Measurements from ENCODE around the gene PSPN.
A peak's percentile ranks its signal among the peaks of the same experiment; 100 is the strongest.
"Not testable (repeated sequence)": the region's sequence is repeated elsewhere in the genome, so short reads cannot be mapped to it uniquely, and the experiment has no call there.

Gene PSPN

DNA sequence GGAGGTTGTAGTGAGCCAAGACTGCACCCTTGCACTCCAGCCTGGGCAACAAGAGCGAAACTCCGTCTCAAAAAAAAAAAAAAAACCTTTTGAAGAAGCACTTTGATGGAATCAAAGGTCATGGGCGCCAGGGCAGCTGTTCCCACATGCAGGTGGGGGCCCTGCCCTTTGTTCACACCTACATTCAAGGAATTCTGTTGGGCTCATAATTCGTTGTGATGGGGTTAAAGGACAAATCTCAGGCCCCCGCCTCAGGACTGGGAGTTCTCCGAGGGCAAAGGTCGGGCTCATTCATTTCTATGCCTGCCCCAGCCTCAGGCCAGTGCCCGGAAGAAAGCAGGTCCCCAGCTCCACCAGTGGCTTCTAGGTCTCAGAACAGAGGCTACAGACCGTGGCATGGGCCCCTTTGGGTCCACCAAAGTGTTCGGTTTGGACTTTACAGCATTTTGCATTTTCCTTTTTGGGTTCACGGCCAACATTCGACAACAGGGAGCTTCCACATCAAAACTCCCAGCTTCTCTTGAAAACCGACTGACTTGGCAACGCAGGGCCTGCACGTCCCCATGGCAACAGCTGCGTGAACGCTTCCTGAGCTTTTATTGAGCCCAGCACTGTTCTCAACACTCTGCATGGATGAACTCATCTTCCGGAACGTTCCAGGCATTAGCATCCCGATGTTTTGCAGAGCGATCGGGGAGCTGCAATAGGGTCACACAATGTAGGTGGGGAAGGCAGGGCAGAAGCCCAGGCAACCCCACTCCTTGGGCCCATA is 27.3 kb upstream of the PSPN start:
- DNase-seq: no peak

GRCh38 chr19:6402058-6402457 is 26.3 kb upstream of the PSPN start:
- no peak for DNase-seq

DNA sequence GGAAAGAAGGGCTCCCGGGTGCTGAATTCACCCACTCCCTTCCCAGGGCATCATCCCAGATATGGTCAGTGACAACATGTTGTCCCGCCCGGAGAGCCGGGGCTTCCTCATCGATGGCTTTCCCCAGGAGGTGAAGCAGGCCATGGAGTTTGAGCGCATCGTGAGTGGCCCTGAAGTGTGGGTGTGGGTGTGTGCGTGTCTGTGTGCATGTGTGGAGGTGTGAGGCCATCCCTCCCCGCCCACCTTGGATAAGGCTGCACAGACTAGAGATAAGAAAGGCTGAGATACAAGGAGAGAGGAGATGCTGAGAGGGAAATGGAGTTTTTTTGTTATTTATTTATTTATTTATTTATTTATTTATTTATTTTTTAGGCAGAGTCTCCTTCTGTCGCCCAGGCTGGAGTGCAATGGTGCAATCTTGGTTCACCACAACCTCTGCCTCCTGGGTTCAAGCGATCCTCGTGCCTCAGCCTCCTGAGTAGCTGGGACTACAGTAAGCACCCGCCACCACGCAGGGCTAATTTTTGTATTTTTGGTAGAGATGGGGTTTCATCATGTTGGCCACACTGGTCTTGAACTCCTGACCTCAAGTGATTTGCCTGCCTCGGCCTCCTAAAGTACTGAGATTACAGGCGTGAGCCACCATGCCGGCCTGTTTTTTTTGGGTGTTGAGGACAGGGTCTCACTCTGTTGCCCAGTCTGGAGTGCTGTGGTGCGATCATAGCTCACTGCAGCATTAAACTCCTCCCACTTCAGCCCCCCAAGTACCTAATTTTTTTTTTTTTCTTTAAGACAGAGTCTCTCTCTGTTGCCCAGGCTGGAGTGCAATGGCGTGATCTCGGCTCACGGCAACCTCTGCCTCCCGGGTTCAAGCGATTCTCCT is 24.6 kb upstream of the PSPN start:
- DNase-seq: not testable (repeated sequence)

DNA sequence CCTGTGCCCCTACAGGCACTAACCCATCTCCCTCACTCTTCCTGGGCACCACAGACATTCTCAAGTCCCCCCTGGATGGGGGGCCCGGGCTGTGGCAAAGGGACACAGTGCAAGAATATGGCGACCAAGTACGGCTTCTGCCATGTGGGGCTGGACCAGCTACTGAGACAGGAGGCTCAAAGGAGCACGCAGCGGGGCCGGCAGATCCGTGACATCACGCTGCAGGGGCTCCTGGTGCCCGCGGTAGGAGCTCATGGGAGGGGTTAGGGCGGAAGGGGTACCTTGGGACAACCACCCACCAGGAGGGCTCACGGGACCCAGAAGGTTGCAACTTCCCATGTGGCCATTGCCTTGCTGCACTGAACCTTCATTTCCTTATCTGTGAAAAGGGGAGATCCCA is 20.6 kb upstream of the PSPN start:
- DNase-seq: no peak

DNA sequence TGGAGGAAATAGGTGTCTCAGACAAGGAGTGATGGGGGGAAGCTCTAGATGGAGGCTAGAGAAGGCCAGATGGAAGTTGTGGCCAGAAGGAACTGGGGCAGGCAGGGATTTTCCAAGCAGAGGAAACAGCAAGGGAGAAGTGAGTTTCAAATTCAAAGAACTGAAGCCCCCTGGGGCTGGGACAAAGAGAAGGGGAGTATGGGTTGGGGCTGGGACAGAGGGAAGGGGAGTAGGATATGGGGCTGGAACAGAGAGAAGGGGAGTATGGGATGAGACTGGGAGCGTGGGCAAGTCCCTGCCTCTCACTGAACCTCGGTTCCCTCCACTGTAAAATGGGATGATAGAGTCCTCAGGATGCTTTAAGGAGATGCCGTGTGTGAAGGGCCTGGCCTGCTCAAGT is 19.1 kb upstream of the PSPN start:
- DNase-seq: no peak

DNA sequence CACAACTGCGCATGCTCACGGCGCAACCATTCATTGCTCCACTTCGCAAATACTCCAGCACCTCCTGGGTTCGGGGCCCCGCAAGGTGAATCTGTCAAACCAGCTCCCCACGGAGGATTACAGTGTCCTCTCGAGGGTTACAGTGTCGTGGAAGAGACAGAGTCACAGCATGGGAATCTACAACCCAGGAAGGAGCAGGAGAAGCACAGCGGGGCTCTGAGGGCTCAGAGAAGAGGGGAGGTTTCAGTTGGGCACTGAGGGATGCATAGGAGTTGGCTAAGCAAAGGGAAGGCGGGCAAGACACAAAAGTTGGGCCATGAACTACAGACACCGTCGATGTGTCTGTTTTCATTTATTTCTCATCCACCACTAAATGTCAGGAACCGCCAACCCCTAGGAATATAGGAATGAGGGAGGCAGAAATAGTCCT is 18.3 kb upstream of the PSPN start:
- no peak for DNase-seq

GRCh38 chr19:6393074-6393982 is 17.6 kb upstream of the PSPN start, which contains the start of gene GTF2F1:
Gene GTF2F1, minus strand, starts transcription at chr19:6393164. Its CDS starts 169 bp downstream, at chr19:6392995.
- DNase-seq: peak; percentile 90

GRCh38 chr19:6392221-6393073 is 16.7 kb upstream of the PSPN start:
- DNase-seq: no peak

DNA sequence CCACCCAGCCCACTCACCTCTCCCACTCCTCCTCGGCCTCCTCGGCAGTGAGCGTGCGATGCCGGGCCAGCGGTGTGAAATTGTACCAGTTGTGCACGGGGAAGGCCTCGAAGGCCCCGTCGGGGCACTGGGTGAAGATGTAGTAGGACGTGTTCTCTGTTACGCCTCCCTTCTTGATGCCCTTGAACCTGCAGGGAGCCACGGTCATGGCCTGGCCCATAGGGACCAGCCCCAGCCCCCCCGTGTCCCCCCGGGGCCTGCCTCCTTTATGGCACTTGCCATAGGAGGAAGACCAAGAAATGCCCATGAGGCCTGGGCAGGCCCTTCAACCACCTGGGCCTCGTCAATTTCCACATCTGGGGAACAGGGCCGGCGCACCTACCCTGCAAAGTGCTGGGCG is 11.6 kb upstream of the PSPN start:
- no peak for DNase-seq

GRCh38 chr19:6384381-6384780 is 8.6 kb upstream of the PSPN start:
- no peak for DNase-seq

GRCh38 chr19:6383188-6383587 is 7.5 kb upstream of the PSPN start:
- no peak for DNase-seq

- no peak for DNase-seq
Observed at GRCh38 chr19:6381030-6381750, 5.5 kb upstream of the PSPN start.

GRCh38 chr19:6379744-6380143 is 4.0 kb upstream of the PSPN start:
- no peak for DNase-seq

GRCh38 chr19:6378486-6378885 is 2.8 kb upstream of the PSPN start:
- no peak for DNase-seq

- peak; percentile 60 for DNase-seq
Observed at GRCh38 chr19:6378041-6378440, 2.3 kb upstream of the PSPN start.

GRCh38 chr19:6376512-6377190 is 918 bp upstream of the PSPN start:
- no peak for DNase-seq

- no peak for DNase-seq
Observed at GRCh38 chr19:6374711-6375410, 872 bp downstream of the PSPN start.

DNA sequence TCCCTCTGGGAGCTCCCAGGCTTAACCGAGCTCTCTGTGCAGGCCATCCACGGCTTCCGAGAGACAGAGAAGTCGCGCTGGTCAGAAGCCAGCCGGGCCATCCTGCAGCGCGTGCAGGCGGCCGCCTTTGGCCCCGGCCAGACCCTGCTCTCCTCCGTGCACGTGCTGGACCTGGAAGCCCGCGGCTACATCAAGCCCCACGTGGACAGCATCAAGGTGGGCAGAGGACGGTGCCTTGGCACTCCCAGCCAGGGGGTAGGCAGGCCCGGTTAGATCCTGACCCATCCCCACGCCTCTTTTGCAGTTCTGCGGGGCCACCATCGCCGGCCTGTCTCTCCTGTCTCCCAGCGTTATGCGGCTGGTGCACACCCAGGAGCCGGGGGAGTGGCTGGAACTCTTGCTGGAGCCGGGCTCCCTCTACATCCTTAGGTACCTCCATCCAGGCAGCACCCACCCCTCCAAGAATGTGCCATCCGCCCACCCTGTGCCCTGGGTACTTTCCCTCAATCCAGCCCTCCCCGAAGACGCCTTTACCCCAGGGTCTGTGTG is 1.5 kb downstream of the PSPN start:
- no peak for DNase-seq

DNA sequence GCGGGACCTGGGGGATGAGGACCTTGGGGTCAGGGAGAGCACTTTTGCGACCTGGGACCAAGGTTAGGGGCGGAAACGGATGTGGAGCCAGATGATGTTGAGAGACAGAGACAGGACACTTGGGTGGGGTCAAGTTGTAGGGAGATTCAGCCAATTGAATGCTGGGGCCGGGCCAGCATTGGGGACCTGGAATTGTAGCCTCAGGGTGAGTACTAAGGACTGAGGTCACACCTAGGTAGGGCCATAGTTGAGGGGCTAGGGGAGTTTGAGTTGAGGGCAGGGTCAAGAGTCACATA is 2.0 kb downstream of the PSPN start:
- no peak for DNase-seq

Data from NCI-H226 (cell line).